Body of pancreas (tissue), 4 donors: ENCODE measurements around the gene CLEC2B.

Experiments
- POLR2A ChIP-seq, 3 donors: fragments of 450-650 bp; IDR thresholded peaks; one replicate each; pipeline ENCODE4 v1.6.1; 2016; ENCODE audit warnings: antibody characterized with exemption in 3 of 3, mild to moderate bottlenecking in 2 of 3
- TF ChIP-seq, protein P1 (sequence below), 7 experiments: fragments of 450-650 bp in 4 of 7; fragments of 200-600 bp in 3 of 7; sonication (generic) in 3 of 7; IDR thresholded peaks; one replicate each; pipeline ENCODE4 v1.5.1; 2016 to 2019; ENCODE audit warnings: antibody characterized with exemption in 7 of 7

DNA sequence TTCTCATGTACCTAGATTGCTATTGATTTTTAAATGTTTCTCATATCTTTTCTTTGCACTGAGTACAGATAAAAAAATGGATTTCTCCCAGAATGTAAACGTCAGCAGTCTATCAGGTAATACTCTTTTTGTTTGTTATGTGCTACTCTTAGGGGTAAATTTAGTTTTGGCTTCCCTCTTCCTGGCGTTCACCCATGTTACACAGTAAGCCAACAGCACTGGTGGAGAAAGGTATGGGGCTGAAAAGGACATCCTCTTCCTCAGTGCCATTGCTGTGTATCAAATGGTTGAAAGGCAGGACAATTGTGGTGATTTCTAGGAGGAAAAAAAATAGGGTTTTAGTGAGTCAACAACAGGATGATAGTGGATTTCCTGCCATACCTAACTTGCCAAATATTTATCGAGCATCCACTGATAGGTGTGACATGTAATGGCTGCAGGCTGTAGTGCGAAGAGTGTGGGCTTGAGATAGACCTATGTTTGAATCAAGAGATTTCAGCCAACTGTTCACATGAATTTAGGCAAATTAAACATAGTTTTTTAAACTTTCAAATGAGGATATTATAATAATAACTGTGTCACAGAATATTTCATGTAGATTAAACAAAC, 19.6 kb upstream of the CLEC2B start:
- TF ChIP-seq, protein P1, sequence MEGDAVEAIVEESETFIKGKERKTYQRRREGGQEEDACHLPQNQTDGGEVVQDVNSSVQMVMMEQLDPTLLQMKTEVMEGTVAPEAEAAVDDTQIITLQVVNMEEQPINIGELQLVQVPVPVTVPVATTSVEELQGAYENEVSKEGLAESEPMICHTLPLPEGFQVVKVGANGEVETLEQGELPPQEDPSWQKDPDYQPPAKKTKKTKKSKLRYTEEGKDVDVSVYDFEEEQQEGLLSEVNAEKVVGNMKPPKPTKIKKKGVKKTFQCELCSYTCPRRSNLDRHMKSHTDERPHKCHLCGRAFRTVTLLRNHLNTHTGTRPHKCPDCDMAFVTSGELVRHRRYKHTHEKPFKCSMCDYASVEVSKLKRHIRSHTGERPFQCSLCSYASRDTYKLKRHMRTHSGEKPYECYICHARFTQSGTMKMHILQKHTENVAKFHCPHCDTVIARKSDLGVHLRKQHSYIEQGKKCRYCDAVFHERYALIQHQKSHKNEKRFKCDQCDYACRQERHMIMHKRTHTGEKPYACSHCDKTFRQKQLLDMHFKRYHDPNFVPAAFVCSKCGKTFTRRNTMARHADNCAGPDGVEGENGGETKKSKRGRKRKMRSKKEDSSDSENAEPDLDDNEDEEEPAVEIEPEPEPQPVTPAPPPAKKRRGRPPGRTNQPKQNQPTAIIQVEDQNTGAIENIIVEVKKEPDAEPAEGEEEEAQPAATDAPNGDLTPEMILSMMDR (IDR thresholded peaks at IDR 0.05) = no peak
- no peak for TF ChIP-seq POLR2A (IDR thresholded peaks at IDR 0.05)
